Stimulated activated CD4-positive, alpha-beta T cell treated with anti-CD3 and anti-CD28 coated beads, Interleukin-1b, Interleukin-23, amount 100 ng/mL, for 4 hours (primary cell): Measurements from ENCODE around the gene NIM1K.
"Not testable (repeated sequence)": the region's sequence is repeated elsewhere in the genome, so short reads cannot be mapped to it uniquely, and the experiment has no call there.

ENCODE experiments used
- DNase-seq, 2 donors: peaks; one replicate each; pipeline ENCODE4 v3.0.0-alpha.2; 2020; ENCODE audit warnings: low read depth in 2 of 2

Gene NIM1K

DNA sequence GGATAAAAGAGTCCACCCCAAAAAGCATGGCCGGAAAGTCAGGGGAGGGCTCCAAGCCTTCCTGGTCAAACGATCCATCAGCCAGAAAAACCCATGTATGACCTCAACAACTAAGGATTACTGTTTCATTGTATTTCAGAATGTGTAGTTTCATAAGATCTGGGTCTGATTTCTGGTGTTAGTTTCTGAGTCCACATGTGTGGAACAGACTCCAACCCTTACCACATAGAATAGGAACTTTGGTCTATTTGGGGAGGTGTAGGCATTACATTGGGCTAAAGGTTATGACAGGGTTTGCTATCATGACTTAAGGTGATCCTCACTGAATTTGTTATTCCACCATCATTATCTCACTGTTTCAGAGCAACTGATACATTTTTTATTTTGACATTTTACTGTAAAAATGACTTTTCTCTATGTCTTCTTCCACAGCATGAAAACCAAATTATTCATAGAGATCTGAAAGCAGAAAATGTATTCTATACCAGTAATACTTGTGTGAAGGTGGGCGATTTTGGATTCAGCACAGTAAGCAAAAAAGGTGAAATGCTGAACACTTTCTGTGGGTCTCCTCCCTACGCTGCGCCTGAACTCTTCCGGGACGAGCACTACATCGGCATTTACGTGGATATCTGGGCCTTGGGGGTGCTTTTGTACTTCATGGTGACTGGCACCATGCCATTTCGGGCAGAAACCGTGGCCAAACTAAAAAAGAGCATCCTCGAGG, 87.7 kb downstream of the NIM1K start:
- no peak for DNase-seq

DNA sequence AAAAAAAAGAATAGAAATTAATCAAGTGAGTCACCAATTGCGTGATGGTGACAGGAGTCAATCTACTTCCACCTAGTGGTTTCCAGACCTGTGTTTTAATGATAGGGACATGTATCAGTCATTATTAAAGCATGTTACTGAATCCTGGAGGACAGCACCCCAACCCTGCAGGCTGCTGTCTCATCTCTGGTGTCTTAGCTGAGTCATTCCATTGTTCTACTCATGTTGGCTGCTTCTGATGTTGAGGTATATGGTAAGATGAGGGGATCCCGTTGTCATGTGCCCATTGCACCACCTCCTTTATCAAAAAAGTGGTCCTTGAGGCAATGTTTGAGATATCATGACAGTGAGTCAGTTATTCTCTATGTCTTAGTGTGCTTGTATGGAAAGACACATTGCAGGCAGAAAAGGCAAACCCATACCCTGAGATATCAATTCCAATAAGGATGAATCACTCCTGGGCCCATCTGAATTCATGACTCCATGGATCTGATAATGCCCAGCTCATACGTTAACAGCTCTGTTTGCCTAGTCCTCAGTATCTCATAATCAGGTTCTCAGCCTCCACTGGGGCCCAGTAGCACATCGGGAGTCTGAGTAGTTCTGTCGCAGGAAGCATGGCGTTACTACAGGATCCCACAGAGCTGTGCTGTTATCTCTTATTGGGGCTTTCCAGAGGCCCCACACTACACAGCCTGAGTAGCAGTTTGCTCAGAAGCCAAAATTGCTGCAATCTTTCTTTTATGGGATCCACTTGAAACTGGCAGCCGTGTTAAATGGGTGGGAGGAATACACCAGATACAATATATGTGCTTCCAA, 90.0 kb downstream of the NIM1K start:
- no peak for DNase-seq

- no peak for DNase-seq
These were observed 94.6 kb downstream of the NIM1K start for GRCh38 chr5:43286623-43287022.

DNA sequence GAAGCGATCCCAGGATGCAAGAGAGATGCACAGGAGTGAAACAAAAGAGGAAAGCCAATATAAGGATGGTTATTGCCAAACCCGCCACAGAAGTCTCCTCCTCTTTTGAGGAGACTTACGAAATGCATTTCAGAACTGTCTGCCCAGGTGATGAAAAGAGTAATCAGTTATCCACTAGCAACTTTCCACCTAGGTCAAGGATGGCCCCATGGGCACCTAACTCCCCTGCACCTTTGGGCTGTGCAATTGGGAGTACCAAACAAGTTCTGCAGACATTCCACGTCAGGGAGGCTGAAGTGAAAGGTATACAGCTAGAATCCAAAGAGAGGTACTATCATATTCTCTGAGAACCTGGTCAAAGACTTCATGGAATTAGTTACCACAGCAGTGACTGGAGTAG, 95.5 kb downstream of the NIM1K start:
- DNase-seq: no peak

- DNase-seq: no peak
These were observed 96.3 kb downstream of the NIM1K start for GRCh38 chr5:43288269-43288831.

GRCh38 chr5:43290726-43291125, 98.7 kb downstream of the NIM1K start:
- no peak for DNase-seq

DNA sequence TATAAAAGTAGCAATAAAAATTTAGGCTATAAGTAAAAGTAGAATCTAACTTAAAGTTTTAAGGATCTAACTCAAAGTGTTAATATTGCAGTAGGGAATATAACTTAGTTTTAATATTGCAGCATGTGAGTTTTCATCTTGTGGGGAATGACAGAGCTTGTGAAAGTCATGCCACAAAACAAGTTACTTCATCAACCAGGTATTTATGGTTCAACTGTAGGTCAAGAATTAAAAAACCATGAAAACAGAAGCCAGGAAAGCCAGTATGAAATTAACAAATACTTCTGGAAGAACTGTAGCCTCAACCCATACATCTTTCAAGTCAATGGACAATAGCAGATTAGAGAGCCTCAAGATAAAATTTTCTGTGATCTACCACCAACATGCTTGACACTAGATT, 102.2 kb downstream of the NIM1K start:
- no peak for DNase-seq

- no peak for DNase-seq
These were observed 103.2 kb downstream of the NIM1K start for GRCh38 chr5:43295202-43295601.

DNA sequence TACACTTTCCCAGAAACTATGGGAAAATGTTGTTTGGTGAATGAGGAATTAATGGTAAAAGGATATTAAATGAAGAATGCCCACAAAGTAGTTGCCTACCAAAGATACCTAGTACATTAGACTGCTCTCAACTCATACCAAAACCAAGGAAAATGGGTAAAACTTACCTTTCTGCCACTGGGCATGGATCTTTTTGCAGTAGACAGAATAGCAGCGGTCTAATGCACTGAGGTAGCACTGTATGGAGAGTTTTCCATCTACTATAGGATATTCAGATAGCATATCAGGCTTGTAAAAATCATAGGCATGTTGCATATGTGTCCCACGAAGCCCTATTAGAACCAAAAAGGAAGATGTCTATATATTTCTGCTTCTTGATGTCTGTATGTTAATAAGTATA, 104.8 kb downstream of the NIM1K start:
- no peak for DNase-seq

GRCh38 chr5:43298443-43298842, 106.4 kb downstream of the NIM1K start:
- no peak for DNase-seq

GRCh38 chr5:43300112-43300511, 108.1 kb downstream of the NIM1K start:
- no peak for DNase-seq

GRCh38 chr5:43301653-43302091, 109.6 kb downstream of the NIM1K start:
- no peak for DNase-seq

GRCh38 chr5:43302481-43302880, 110.5 kb downstream of the NIM1K start:
- DNase-seq: no peak

- no peak for DNase-seq
These were observed 111.2 kb downstream of the NIM1K start for GRCh38 chr5:43303242-43303641.

- no peak for DNase-seq
These were observed 112.5 kb downstream of the NIM1K start for GRCh38 chr5:43304525-43304924.

DNA sequence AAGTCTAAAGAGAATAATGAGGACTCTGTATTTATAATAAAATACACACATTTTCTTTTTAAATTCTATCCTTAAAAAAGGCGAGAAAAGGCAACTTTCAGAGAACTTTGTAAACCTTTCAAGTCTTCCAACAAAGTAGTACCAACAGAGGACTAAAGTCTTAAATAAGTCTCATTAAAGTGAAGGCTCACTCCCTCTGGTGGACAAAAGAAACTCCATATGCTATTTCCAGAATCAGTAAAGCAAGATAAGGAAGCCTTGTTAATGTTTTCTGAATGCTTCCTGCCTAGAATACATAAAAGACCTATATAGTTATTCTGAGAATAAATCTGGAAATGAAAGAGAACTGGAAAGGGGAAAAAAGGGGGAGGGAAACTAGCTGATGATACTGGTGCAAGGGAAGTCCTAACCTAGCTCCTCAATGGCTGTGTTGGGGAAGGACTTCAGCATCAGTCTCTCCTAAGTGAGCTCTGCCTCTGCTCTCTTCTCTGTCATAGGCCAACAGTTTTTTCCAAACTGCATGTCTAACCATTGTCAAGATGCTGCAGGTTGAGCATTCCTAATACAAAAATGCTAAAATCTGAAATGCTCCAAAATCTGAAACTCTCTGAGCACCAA, 114.0 kb downstream of the NIM1K start:
- no peak for DNase-seq

GRCh38 chr5:43306954-43307353, 114.9 kb downstream of the NIM1K start:
- DNase-seq: not testable (repeated sequence)

DNA sequence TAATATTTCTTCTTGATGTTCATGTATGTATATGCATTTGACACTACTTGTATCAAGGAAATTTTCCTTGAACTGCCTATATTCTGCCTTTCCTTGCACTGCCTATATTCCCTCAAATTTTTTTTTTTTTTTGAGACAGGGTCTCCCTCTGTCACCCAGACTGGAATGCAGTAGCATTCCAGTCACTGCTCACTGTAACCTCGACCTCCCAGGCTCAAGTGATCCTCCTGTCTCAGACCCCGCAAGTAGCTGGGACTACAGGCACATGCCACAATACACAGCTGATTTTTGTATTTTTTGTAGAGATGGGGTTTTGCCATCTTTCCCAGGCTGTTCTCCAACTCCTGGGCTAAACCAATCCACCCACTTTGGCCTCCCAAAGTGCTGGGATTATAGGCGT, 117.1 kb downstream of the NIM1K start:
- DNase-seq: no peak

DNA sequence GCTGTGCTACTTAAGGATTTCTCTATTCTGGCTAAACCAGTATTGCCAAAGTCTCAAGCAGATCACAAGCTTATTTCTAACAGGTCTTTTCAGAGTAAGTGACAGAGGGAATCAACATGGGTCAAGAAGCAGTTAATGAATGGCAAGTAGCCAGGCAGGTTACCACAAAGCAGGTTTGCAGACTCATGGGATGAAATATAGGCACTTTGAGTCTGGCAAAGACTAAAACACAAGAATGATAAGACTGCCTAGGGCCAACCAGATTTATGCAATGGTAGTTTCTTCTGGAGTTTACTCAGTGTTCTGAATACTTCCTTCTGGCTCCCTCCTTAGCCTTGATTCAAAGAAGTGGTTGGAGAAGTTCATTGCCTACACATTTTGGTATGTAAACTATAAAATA, 117.6 kb downstream of the NIM1K start:
- DNase-seq: no peak

GRCh38 chr5:43312076-43312661, 120.1 kb downstream of the NIM1K start:
- no peak for DNase-seq

- DNase-seq: no peak
These were observed 120.6 kb downstream of the NIM1K start for GRCh38 chr5:43312699-43313034.
